NCI-H2196 treated with DMSO at 0.1 percent for 48 hours (cell line): ENCODE measurements around the gene EFCAB8.
"Not testable (repeated sequence)": the region's sequence is repeated elsewhere in the genome, so short reads cannot be mapped to it uniquely, and the experiment has no call there.

Experiments used
- DNase-seq: peaks from one replicate; lab custom pipeline; 2025; ENCODE audit not compliant: unreplicated experiment; lab: John Stamatoyannopoulos, UW

The EFCAB8 gene

GRCh38 chr20:32842688-32843524 lies 15.8 kb upstream of the EFCAB8 start:
- DNase-seq: no peak

GRCh38 chr20:32845786-32846185 lies 12.9 kb upstream of the EFCAB8 start:
- no peak for DNase-seq

DNA sequence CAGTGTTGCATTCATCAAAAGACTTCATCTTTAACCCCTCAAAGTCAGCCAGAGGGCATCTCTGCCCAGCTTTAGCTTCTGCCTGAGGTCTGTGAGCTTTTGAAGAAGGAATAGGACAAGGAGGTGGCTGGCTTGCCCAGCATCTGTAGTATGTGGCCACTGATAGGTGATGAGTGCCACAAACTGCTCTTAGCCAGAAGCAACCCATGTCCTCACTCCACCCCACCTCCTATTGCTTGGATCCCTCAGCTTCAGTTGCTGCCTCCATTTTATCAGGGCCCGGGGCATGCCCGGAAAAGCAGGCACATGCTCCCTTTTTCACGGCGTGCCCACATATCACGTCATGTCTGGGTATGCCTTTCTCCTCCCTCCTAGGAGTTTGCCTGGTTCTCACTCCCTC lies 11.9 kb upstream of the EFCAB8 start:
- no peak for DNase-seq

DNA sequence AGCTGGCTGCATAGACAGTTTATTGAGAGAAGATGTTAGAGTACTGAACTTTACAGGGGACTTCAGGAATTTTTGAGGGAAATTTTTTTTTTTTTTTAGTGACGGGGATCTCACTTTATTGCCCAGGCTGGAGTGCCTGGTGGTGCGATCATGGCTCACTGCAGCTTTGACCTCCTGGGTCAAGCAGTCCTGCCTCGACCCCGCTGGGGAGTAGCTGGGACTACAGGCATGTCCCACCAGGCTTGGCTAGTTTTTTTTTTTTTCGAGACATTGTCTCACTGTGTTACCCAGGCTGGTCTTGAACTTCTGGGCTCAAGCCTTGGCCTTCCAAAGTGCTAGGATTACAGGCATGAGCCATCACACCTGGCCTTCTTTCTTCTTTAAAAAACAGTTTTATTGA lies 10.8 kb upstream of the EFCAB8 start:
- no peak for DNase-seq

DNA sequence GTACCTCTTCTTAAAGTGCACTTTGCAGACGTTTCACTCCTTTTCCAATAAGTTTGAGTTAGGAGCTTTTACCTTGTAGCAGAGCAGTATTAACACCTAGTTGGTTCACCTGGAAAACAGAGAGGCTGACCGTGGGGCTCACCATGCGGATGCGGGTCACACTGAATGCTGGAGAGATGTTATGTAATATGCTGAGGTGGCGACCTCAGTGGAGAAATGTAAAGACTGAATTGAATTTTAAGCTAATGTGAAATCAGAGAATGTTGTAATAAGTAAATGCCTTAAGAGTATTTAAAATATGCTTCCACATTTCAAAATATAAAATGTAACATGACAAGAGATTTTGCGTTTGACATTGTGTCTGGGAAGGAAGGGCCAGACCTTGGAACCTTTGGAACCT lies 9.9 kb upstream of the EFCAB8 start:
- no peak for DNase-seq

DNA sequence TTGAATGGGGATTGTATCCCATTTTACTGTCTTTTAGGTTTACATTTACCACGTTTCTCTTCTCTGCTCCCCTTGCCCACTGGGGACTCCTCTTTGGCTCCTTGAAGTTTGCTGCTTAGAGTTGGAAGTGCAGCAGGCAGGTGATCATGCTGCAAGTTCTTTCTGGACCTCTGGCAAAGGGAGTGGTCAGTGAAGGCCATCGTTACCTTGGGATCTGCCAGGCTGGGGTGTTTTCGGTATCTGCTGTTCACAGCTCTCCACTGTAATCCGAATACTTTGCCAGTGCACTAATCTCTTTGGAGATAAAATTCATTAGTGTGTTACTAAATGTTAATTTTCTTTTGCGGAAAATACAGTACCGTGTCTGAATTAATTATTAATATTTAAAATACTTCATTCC lies 9.1 kb upstream of the EFCAB8 start:
- DNase-seq: no peak

DNA sequence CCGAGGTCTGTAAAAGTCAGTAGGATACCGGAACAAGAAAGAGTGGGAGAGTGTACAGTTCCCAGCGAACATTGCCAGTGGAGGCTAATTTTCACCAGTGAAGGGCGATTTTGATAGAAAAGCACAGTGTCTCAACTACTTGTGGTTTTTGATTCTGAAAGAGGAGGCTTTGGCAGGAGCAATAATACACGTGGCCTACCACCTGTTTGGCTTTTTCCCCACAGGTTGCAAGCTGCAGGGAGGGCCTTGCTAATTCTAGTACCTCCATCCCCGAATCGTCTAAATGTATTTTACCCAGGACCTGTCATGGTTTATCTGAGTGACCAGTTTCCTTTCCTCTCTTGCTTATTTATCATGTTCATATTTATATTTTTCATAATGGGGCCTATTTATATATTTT lies 3.3 kb upstream of the EFCAB8 start:
- DNase-seq: no peak

GRCh38 chr20:32858189-32858588 lies 534 bp upstream of the EFCAB8 start:
- no peak for DNase-seq

- DNase-seq: no peak
These were observed 2.7 kb downstream of the EFCAB8 start for GRCh38 chr20:32861446-32861845.

- no peak for DNase-seq
These were observed 10.8 kb downstream of the EFCAB8 start for GRCh38 chr20:32869562-32869961.

GRCh38 chr20:32870526-32870925 lies 11.8 kb downstream of the EFCAB8 start:
- DNase-seq: not testable (repeated sequence)

- DNase-seq: no peak
These were observed 12.3 kb downstream of the EFCAB8 start for GRCh38 chr20:32870985-32871384.

DNA sequence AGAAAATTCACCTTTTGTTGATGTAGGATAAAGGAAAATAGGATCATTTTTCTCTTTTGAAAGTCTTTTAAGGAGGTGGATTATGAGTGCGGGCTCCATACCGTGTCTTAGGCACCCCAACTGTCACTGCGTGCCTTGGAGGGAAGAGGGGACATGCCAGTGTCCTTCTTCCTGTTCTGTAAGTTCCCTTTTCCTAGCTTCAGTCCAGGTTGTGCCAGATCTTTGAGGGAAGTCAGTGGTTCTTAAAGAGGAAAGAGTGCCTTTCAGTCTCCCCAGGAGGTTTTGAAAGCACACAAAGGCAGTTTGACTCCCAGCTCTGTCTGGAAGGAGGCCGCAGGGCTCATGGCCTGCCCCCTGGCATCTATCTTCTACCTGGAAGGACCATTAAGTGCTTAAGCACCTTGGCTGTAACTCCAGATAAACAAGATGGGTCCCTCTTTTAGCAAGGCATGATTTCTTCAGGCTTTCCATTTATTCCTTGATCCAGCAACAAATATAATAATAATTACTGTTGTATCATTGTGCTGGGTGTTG lies 13.0 kb downstream of the EFCAB8 start:
- DNase-seq: no peak

- no peak for DNase-seq
These were observed 13.5 kb downstream of the EFCAB8 start for GRCh38 chr20:32872266-32872665.

DNA sequence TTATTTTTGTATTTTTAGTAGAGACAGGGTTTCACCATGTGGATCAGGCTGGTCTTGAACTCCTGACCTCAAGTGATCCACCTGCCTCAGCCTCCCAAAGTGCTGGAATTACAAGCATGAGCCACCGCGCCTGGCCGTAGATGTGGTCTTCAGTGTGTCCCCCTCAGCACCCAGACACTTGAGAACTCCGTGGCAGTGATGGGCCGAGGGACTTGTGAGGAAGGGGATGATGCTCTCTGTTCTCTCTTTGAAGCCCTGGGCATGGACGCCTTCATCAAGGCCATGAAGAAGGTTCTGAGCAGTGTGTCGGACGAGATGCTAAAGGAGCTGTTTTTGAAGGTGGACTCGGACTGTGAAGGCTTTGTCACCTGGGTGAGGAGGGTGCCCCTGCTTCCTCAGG lies 16.9 kb downstream of the EFCAB8 start:
- no peak for DNase-seq

DNA sequence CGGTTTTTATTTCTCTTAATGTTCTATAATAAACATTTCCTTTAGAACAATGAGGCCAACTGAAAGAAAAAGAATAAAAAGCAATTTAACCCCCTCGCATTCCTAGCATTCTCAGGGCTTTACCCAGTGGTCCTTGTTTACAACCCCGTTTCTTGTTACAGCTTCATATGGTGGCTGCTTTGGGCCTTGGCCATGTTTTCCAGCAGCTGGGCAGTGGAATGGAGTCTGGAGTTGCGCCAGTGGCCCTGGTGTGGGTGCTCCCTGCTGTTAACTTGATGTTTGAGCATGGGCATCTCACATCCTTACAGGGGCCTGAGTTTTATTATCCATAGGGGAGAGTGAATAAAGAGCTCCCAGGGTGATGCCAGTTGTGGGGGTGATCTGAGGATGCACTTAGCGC lies 18.8 kb downstream of the EFCAB8 start:
- DNase-seq: no peak

DNA sequence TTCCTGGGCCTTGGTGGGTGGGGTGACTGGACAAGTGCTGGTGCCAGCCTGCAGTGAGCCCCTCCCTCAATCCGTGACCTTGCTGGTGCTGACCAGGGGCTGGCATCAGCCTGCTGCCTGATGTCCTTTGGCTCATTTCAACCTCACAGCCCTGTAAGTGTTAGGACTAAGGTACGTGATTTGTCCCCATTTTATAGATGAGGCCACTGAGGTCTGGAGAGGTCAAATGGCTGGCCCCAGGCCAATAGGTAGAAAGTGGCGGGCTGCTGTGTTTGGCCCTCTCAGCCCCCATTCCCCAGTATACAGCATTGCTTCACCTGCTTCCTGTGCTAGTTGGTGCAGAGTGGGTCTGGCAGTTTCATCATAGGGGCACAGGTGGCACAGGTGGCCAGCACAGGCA lies 20.1 kb downstream of the EFCAB8 start:
- DNase-seq: no peak

DNA sequence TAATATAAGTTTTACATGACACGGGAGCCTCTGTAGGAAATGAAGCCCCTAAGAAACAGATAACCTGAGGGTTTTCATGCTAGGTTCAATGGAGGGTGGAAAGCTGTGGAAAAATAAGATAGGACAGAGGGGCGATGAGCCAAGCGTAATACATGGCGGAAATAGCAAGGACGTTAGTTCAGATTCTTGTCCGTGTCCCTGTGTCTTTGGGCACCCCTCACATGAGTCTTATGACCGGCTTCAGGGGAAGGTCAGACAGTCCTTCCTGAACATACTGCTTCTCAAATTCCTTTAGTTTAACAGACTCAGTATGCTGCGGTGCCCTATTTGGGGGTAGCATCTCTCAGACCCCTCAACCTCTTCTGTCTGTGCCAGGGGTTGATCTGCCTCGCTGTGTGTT lies 20.8 kb downstream of the EFCAB8 start:
- DNase-seq: no peak

DNA sequence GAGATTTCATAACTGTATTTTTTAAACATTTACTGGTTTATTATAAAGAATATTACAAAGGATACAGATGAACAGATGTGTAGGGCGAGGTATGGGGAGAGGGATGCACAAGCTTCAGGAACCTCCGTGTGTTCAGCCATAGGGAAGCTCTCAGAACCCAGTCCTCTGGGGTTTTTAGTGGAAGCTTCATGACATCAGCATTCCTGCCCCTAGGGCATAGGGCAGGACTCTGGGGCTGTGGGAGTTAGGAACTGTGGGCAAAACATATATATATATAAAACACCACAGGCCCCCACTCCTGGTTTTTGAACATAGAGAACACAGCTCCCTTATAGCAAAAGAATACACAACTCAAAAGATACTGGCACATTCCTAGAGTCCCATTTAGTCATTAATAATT lies 21.9 kb downstream of the EFCAB8 start:
- no peak for DNase-seq

DNA sequence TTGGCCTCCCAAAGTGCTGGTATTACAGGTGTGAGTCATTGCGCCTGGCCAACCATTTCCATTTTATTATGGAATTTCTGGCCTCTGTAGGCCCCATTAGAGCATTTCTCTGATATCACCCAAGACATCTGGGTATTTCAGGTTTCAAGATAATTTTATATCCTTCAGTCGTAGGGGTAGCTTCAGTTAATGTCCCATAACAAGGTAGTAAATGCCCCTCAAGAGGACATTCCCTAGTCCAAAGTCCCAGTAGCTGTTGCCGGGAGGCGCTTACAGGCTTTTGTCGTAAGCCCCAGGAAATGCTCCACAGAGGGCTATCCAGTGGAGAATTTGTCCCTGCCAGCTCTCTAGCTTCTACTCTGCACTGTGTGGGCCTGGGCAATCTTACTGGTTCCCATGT lies 24.4 kb downstream of the EFCAB8 start:
- DNase-seq: no peak

DNA sequence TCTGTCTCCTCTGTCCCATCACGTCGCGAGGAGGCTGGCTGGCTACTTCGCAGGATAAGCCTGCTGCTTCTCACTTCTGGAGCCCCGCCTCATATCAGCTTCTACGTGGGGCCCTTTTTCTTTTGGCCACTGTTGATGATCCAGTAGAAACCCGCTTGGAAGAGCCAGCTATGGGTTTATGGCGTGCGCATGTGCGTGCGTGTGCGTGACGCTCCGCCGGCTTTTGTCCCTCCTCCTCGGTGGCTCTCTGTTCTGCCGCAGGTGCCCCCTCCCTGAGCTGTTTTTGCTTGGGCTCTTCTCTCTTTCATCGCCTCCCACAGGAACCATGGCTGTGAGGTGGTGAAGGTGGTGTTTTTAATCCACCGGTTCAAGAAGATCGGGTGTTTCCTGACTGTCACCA lies 26.5 kb downstream of the EFCAB8 start:
- no peak for DNase-seq

GRCh38 chr20:32885952-32886351 lies 27.2 kb downstream of the EFCAB8 start:
- DNase-seq: no peak

DNA sequence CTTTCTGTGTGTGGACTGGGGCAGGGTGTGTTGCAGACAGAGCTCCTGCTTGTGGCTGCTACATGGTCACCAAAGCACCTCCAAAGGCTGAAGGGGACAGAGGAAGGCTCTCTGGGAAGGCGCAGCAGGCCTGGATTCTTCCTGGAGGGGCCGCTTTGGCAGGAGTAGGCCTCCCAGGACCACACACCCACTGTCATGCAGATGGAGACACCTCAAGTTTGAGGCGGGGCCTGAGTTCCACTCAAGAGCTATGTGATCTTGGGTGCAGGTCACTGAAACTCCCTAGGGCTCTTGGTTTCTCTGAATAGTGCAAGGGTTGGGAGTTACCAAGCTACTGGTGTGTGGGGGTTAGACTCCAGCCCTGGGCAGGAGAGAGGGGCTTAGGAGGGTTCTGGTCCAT lies 27.9 kb downstream of the EFCAB8 start:
- DNase-seq: no peak
